C4-2B (cell line): ENCODE measurements around the gene ARID3C.
A peak's percentile ranks its signal among the peaks of the same experiment; 100 is the strongest.

Experiments
- H3K27ac ChIP-seq: fragments of 450-650 bp; 2 replicates; pipeline ENCODE4 v1.5.1; 2017
- CTCF ChIP-seq: fragments of 450-650 bp; conservative IDR thresholded peaks from 2 replicates; pipeline ENCODE4 v1.5.1; 2017; ENCODE audit warnings: mild to moderate bottlenecking
- ZFX ChIP-seq: fragments of 450-650 bp; IDR thresholded peaks from 2 replicates; pipeline ENCODE4 v1.6.1; 2017

ARID3C gene

GRCh38 chr9:34628656-34629490, at the start of gene ARID3C:
Gene ARID3C, minus strand, starts transcription at chr9:34629066. Its CDS starts 1,052 bp downstream, at chr9:34628014.
- no peak for TF ChIP-seq ZFX
- TF ChIP-seq CTCF = no peak
- H3K27ac ChIP-seq = no peak within 1 kb of the TSS

- TF ChIP-seq ZFX (no peak), CTCF (no peak)
- no peak overlapping the region for H3K27ac ChIP-seq
Measured at GRCh38 chr9:34675869-34676268, 47.0 kb upstream of the ARID3C start.

- no peak overlapping the region for H3K27ac ChIP-seq
- TF ChIP-seq CTCF (peak; percentile 83), ZFX (no peak)
Measured at GRCh38 chr9:34675048-34675714, 46.3 kb upstream of the ARID3C start.

GRCh38 chr9:34674440-34674839, 45.6 kb upstream of the ARID3C start:
- TF ChIP-seq CTCF (no peak), ZFX (no peak)
- no peak overlapping the region for H3K27ac ChIP-seq

- H3K27ac ChIP-seq = no peak overlapping the region
- TF ChIP-seq ZFX (no peak), CTCF (no peak)
Measured at GRCh38 chr9:34671307-34671706, 42.4 kb upstream of the ARID3C start.

GRCh38 chr9:34669809-34670562, 41.1 kb upstream of the ARID3C start:
- TF ChIP-seq ZFX = no peak
- no peak for TF ChIP-seq CTCF

More at GRCh38 chr9:34669809-34670562, 41.1 kb upstream of the ARID3C start:
- H3K27ac ChIP-seq = no peak overlapping the region
